ENCODE data around the gene ADCK1.
A peak's percentile ranks its signal among the peaks of the same experiment; 100 is the strongest.
"Not testable (repeated sequence)": the region's sequence is repeated elsewhere in the genome, so short reads cannot be mapped to it uniquely, and the experiment has no call there.

ADCK1 gene

GRCh38 chr14:77812682-77813081, 12.8 kb downstream of the ADCK1 start:
- DNase-seq = not testable (repeated sequence)

GRCh38 chr14:77822307-77822706, 22.4 kb downstream of the ADCK1 start:
- no peak for DNase-seq

- no peak for DNase-seq
Measured at GRCh38 chr14:77822741-77823140, 22.8 kb downstream of the ADCK1 start.

- DNase-seq = no peak
Measured at GRCh38 chr14:77823378-77823777, 23.5 kb downstream of the ADCK1 start.

GRCh38 chr14:77825895-77826519, 26.1 kb downstream of the ADCK1 start:
- no peak for DNase-seq

- no peak for DNase-seq
Measured at GRCh38 chr14:77830692-77831091, 30.8 kb downstream of the ADCK1 start.

GRCh38 chr14:77832297-77832696, 32.4 kb downstream of the ADCK1 start:
- no peak for DNase-seq

- DNase-seq = no peak
Measured at GRCh38 chr14:77837926-77838325, 38.0 kb downstream of the ADCK1 start.

- no peak for DNase-seq
Measured at GRCh38 chr14:77838831-77839511, 39.1 kb downstream of the ADCK1 start.

- DNase-seq = no peak
Measured at GRCh38 chr14:77843195-77843594, 43.3 kb downstream of the ADCK1 start.

- DNase-seq = no peak
Measured at GRCh38 chr14:77843651-77844050, 43.7 kb downstream of the ADCK1 start.

- DNase-seq = no peak
Measured at GRCh38 chr14:77844802-77845201, 44.9 kb downstream of the ADCK1 start.

- no peak for DNase-seq
Measured at GRCh38 chr14:77848031-77848430, 48.1 kb downstream of the ADCK1 start.

- no peak for DNase-seq
Measured at GRCh38 chr14:77849711-77850110, 49.8 kb downstream of the ADCK1 start.

- no peak for DNase-seq
Measured at GRCh38 chr14:77853919-77854318, 54.0 kb downstream of the ADCK1 start.

- no peak for DNase-seq
Measured at GRCh38 chr14:77856941-77857340, 57.0 kb downstream of the ADCK1 start.

- DNase-seq = no peak
Measured at GRCh38 chr14:77859934-77860570, 60.1 kb downstream of the ADCK1 start.

GRCh38 chr14:77861201-77861600, 61.3 kb downstream of the ADCK1 start:
- DNase-seq = no peak

GRCh38 chr14:77862154-77862786, 62.4 kb downstream of the ADCK1 start:
- peak; percentile 34 for DNase-seq

- no peak for DNase-seq
Measured at GRCh38 chr14:77864085-77864484, 64.2 kb downstream of the ADCK1 start.

- DNase-seq = no peak
Measured at GRCh38 chr14:77864580-77864979, 64.7 kb downstream of the ADCK1 start.

GRCh38 chr14:77865455-77865854, 65.5 kb downstream of the ADCK1 start:
- DNase-seq = no peak

- no peak for DNase-seq
Measured at GRCh38 chr14:77866932-77867331, 67.0 kb downstream of the ADCK1 start.

GRCh38 chr14:77867476-77867875, 67.6 kb downstream of the ADCK1 start:
- DNase-seq = no peak

Measured in CD4-positive, alpha-beta T cell treated with Interferon gamma for 1 hour (primary cell).